Transverse colon (tissue), 4 donors: Measurements from ENCODE around the gene ZNF488. TPM values are rescaled to one million over a fixed set of nuclear protein-coding genes. Genes with fewer than 3 reads are reported as not detected.

Source experiments
- DNase-seq: peaks from one replicate; pipeline ENCODE4 v3.0.0-alpha.2; 2019
- H3K27ac ChIP-seq, 4 donors: fragments of 200-600 bp; sonication (generic); 2 replicates each; pipeline ENCODE4 v1.5.1; 2016 to 2018; ENCODE audit warnings: inconsistent platforms in 4 of 4
- H3K27me3 ChIP-seq: fragments of 200-600 bp; sonication (generic); 2 replicates; pipeline ENCODE4 v1.5.1; 2017; ENCODE audit warnings: inconsistent platforms
- H3K36me3 ChIP-seq, 4 donors: fragments of 200-600 bp; sonication (generic); 2 replicates each; pipeline ENCODE4 v1.5.1; 2017 to 2019; ENCODE audit warnings: inconsistent platforms in 4 of 4
- H3K4me1 ChIP-seq, 4 donors: fragments of 200-600 bp; sonication (generic); 2 replicates each; pipeline ENCODE4 v1.5.1; 2017 to 2020; ENCODE audit warnings: inconsistent platforms in 4 of 4
- H3K4me3 ChIP-seq, 4 donors: fragments of 200-600 bp; sonication (generic); 1 replicate in 1 of 4; 2 replicates in 3 of 4; pipeline versions ENCODE4 v1.5.1 to v1.6.1; 2017 to 2019; ENCODE audit warnings: inconsistent platforms in 4 of 4
- H3K9me3 ChIP-seq, 2 donors: fragments of 200-600 bp; sonication (generic); 2 replicates each; pipeline ENCODE4 v1.5.1; 2017 to 2019; ENCODE audit warnings: inconsistent platforms in 2 of 2
- CTCF ChIP-seq, 5 experiments: fragments of 200-600 bp in 3 of 5; fragments of 450-650 bp in 2 of 5; sonication (generic) in 3 of 5; IDR thresholded peaks; 1 replicate in 2 of 5; 2 replicates in 3 of 5; pipeline ENCODE4 v1.5.1; 2016 to 2017; ENCODE audit warnings: antibody characterized with exemption in 5 of 5, inconsistent platforms in 3 of 5, mild to moderate bottlenecking in 2 of 5, moderate library complexity in 1 of 5
- EP300 ChIP-seq: sonication (generic); formaldehyde crosslinking; IDR thresholded peaks from one replicate; pipeline ENCODE4 v1.6.1; 2017; ENCODE audit warnings: antibody characterized with exemption, low read depth
- POLR2A ChIP-seq: fragments of 450-650 bp; IDR thresholded peaks from one replicate; pipeline ENCODE4 v1.6.1; 2016; ENCODE audit warnings: antibody characterized with exemption, mild to moderate bottlenecking, moderate library complexity
- POLR2AphosphoS5 ChIP-seq, 3 donors: sonication (generic); formaldehyde crosslinking; IDR thresholded peaks; one replicate each; pipeline ENCODE4 v1.6.1; 2016; ENCODE audit warnings: antibody characterized with exemption in 3 of 3
- WGBS, 2 donors: methylation state at CpG; one replicate each; pipeline ENCODE4 v1.1.5; 2018; ENCODE audit warnings: low coverage in 1 of 2; 5-methylcytosine and 5-hydroxymethylcytosine counted together
- in situ Hi-C, 4 donors: fragments of 200-750 bp; cut with MboI; loops; one replicate each; pipeline versions ENCODE4 v1.15.0 to v1.15.1; 2017; ENCODE audit warnings: low sequenced_read_pairs in 3 of 4, low pct_ligation_motif_present in 1 of 4, low pct_unique_long_range_greater_than_20kb in 1 of 4
- intact Hi-C: fragments of 100-400 bp; cut with DNase I; formaldehyde crosslinking; loops from one replicate; pipeline ENCODE4 v1.15.1; 2023; ENCODE audit warnings: low total_unique reads
- total RNA-seq, 4 donors: library from RNA; depleted of rRNA; stranded (reverse); fragments of >200 nt; gene quantifications; one replicate each; pipeline ENCODE4 v1.1.0, GENCODE V29; 2016

The ZNF488 gene
- total RNA-seq, 4 donors from 2014 or later: 0.41 to 0.80 TPM; not detected in 2

GRCh38 chr10:47404937-47405336 is 20.8 kb upstream of the ZNF488 start:
- no peaks in the 10 kb centered on the region for H3K9me3 ChIP-seq
- intact Hi-C loops: no loop called here
- H3K4me3 ChIP-seq: no peak overlapping the region
- no peak for DNase-seq
- no peak overlapping the region for H3K27ac ChIP-seq
- H3K27me3 ChIP-seq: no peaks in the 10 kb centered on the region
- no peak for TF ChIP-seq CTCF (IDR thresholded peaks at IDR 0.05)
- TF ChIP-seq EP300: no peak
- no peak for TF ChIP-seq POLR2AphosphoS5 (IDR thresholded peaks at IDR 0.05)
- TF ChIP-seq POLR2A: no peak
- no peaks in the 10 kb centered on the region for H3K36me3 ChIP-seq
- 70% methylated on average over 2 of the region's 2 CpGs; no CpG with 5 or more reads in 1 of the 2 donors for WGBS, 2 donors
- in situ Hi-C loops: no loop called here
- peaks cover 0 to 8% (median 0%) of the 10 kb centered on the region in 4 donors for H3K4me1 ChIP-seq

GRCh38 chr10:47404446-47404845 is 20.4 kb upstream of the ZNF488 start:
- no peaks in the 10 kb centered on the region for H3K9me3 ChIP-seq
- intact Hi-C loops (no loop called here), in situ Hi-C loops (no loop called here)
- no peaks in the 10 kb centered on the region for H3K27me3 ChIP-seq
- DNase-seq: no peak
- H3K27ac ChIP-seq: no peak overlapping the region
- H3K4me3 ChIP-seq: no peak overlapping the region
- TF ChIP-seq CTCF (IDR thresholded peaks at IDR 0.05) (no peak), POLR2AphosphoS5 (IDR thresholded peaks at IDR 0.05) (no peak), EP300 (no peak), POLR2A (no peak)
- H3K36me3 ChIP-seq: no peaks in the 10 kb centered on the region
- peaks cover 0 to 8% (median 0%) of the 10 kb centered on the region in 4 donors for H3K4me1 ChIP-seq
- 79% methylated on average over 6 of the region's 6 CpGs; no CpG with 5 or more reads in 1 of the 2 donors for WGBS, 2 donors

GRCh38 chr10:47403446-47404318 is 19.6 kb upstream of the ZNF488 start:
- DNase-seq: no peak
- H3K36me3 ChIP-seq: no peaks in the 10 kb centered on the region
- H3K9me3 ChIP-seq: no peaks in the 10 kb centered on the region
- in situ Hi-C loops: no loop called here
- TF ChIP-seq POLR2A (no peak), CTCF (IDR thresholded peaks at IDR 0.05) (no peak), POLR2AphosphoS5 (IDR thresholded peaks at IDR 0.05) (no peak), EP300 (no peak)
- no peaks in the 10 kb centered on the region for H3K27me3 ChIP-seq
- H3K27ac ChIP-seq: no peak overlapping the region
- intact Hi-C loops: no loop called here
- WGBS, 2 donors: 30 to 78% methylated on average over 2 to 6 of the region's 6 CpGs
- H3K4me3 ChIP-seq: no peak overlapping the region
- peaks cover 0 to 8% (median 0%) of the 10 kb centered on the region in 4 donors for H3K4me1 ChIP-seq

GRCh38 chr10:47402641-47403301 is 18.7 kb upstream of the ZNF488 start:
- DNase-seq: peak; percentile 26
- no peak for TF ChIP-seq POLR2A
- TF ChIP-seq CTCF (IDR thresholded peaks at IDR 0.05): no peak
- TF ChIP-seq POLR2AphosphoS5 (IDR thresholded peaks at IDR 0.05): no peak
- TF ChIP-seq EP300: no peak
- Histone ChIP-seq H3K4me3 (no peak overlapping the region), H3K9me3 (no peaks in the 10 kb centered on the region), H3K36me3 (no peaks in the 10 kb centered on the region), H3K27ac (peak overlapping the region in 1 of 4 donors; percentile 43), H3K4me1 (peaks cover 0 to 8% (median 0%) of the 10 kb centered on the region in 4 donors), H3K27me3 (no peaks in the 10 kb centered on the region)
- intact Hi-C loops (no loop called here), in situ Hi-C loops (no loop called here)
- 22 to 66% methylated on average over 3 to 4 of the region's 4 CpGs for WGBS, 2 donors
